ENCODE data around the gene MTMR6. TPM values are rescaled to one million over a fixed set of nuclear protein-coding genes. Genes with fewer than 3 reads are reported as not detected.

Gene MTMR6
- total RNA-seq, 2 experiments from 2014 or later: 6.4 to 17.3 TPM

GRCh38 chr13:25248071-25248470, 39.2 kb downstream of the MTMR6 start:
- no peaks in the 10 kb centered on the region for H3K9me2 ChIP-seq (ENCODE audit: insufficient read depth, low read length)
- ChIA-PET CTCF (ENCODE audit: unreplicated experiment) (no interaction called here), POLR2A (no interaction called here)
- H3K4me1 ChIP-seq (ENCODE audit: insufficient read depth, low read length, poor library complexity, severe bottlenecking): peaks cover 21% of the 10 kb centered on the region
- DNase-seq (ENCODE audit: low spot score): no peak
- TF ChIP-seq EZH2phosphoT487 (IDR thresholded peaks at IDR 0.05; ENCODE audit: borderline replicate concordance, low read depth, low read length) (no peak), CTCF (conservative IDR thresholded peaks at IDR 0.05; ENCODE audit: low read length) (no peak)
- no peak overlapping the region for H3K27ac ChIP-seq (ENCODE audit: low read depth, low read length, poor library complexity, severe bottlenecking)
- no peaks in the 10 kb centered on the region for H4K20me1 ChIP-seq (ENCODE audit: insufficient read depth, low read length)
- no peak overlapping the region for H3K4me3 ChIP-seq (ENCODE audit: low read depth, low read length, poor library complexity, severe bottlenecking)
- intact Hi-C loops (cut with micrococcal nuclease; ENCODE audit: unreplicated experiment): no loop called here
- no peaks in the 10 kb centered on the region for H3K79me2 ChIP-seq (ENCODE audit: insufficient read depth, low read depth, low read length)
- 0 out of 2 replicates have a peak overlapping the region, but pooled peaks have one; percentile 1 for H3K4me2 ChIP-seq (ENCODE audit: low read length)
- BruUV-seq (replicated peaks): no TSS peak
- H3K9me3 ChIP-seq (ENCODE audit: low read length): no peaks in the 10 kb centered on the region
- peaks cover 50% of the 10 kb centered on the region for H3K36me3 ChIP-seq (ENCODE audit: insufficient read depth, low read length)
- H2AFZ ChIP-seq (ENCODE audit: low read length): no peak overlapping the region

GRCh38 chr13:25247360-25247759, 39.9 kb downstream of the MTMR6 start:
- DNase-seq (ENCODE audit: low spot score): peak; percentile 15
- Histone ChIP-seq H3K36me3 (ENCODE audit: insufficient read depth, low read length) (peaks cover 43% of the 10 kb centered on the region), H3K9me3 (ENCODE audit: low read length) (no peaks in the 10 kb centered on the region), H3K27ac (ENCODE audit: low read depth, low read length, poor library complexity, severe bottlenecking) (peak overlapping the region; percentile 31), H3K9me2 (ENCODE audit: insufficient read depth, low read length) (no peaks in the 10 kb centered on the region), H2AFZ (ENCODE audit: low read length) (no peak overlapping the region), H3K4me2 (ENCODE audit: low read length) (peak overlapping the region; percentile 1; the same call in 1 of the 2 replicates), H4K20me1 (ENCODE audit: insufficient read depth, low read length) (no peaks in the 10 kb centered on the region), H3K79me2 (ENCODE audit: insufficient read depth, low read depth, low read length) (no peaks in the 10 kb centered on the region), H3K4me1 (ENCODE audit: insufficient read depth, low read length, poor library complexity, severe bottlenecking) (peaks cover 21% of the 10 kb centered on the region), H3K4me3 (ENCODE audit: low read depth, low read length, poor library complexity, severe bottlenecking) (no peak overlapping the region)
- intact Hi-C loops (cut with micrococcal nuclease; ENCODE audit: unreplicated experiment): no loop called here
- ChIA-PET POLR2A (no interaction called here), CTCF (ENCODE audit: unreplicated experiment) (no interaction called here)
- no peak for TF ChIP-seq CTCF (conservative IDR thresholded peaks at IDR 0.05; ENCODE audit: low read length)
- TF ChIP-seq EZH2phosphoT487 (IDR thresholded peaks at IDR 0.05; ENCODE audit: borderline replicate concordance, low read depth, low read length): no peak
- BruUV-seq (replicated peaks): no TSS peak

GRCh38 chr13:25244123-25244522, 43.2 kb downstream of the MTMR6 start:
- no peak overlapping the region for H3K4me3 ChIP-seq (ENCODE audit: low read depth, low read length, poor library complexity, severe bottlenecking)
- TF ChIP-seq CTCF (conservative IDR thresholded peaks at IDR 0.05; ENCODE audit: low read length) (no peak), EZH2phosphoT487 (IDR thresholded peaks at IDR 0.05; ENCODE audit: borderline replicate concordance, low read depth, low read length) (no peak)
- no TSS peak for BruUV-seq (replicated peaks)
- ChIA-PET POLR2A (no interaction called here), CTCF (ENCODE audit: unreplicated experiment) (no interaction called here)
- H3K9me2 ChIP-seq (ENCODE audit: insufficient read depth, low read length): no peaks in the 10 kb centered on the region
- H4K20me1 ChIP-seq (ENCODE audit: insufficient read depth, low read length): no peaks in the 10 kb centered on the region
- no peaks in the 10 kb centered on the region for H3K79me2 ChIP-seq (ENCODE audit: insufficient read depth, low read depth, low read length)
- no peak overlapping the region for H3K4me2 ChIP-seq (ENCODE audit: low read length)
- intact Hi-C loops (cut with micrococcal nuclease; ENCODE audit: unreplicated experiment): no loop called here
- peaks cover 21% of the 10 kb centered on the region for H3K4me1 ChIP-seq (ENCODE audit: insufficient read depth, low read length, poor library complexity, severe bottlenecking)
- H3K9me3 ChIP-seq (ENCODE audit: low read length): no peaks in the 10 kb centered on the region; the same call in 1 of the 2 replicates
- peaks cover 25% of the 10 kb centered on the region for H3K36me3 ChIP-seq (ENCODE audit: insufficient read depth, low read length)
- H2AFZ ChIP-seq (ENCODE audit: low read length): no peak overlapping the region
- H3K27ac ChIP-seq (ENCODE audit: low read depth, low read length, poor library complexity, severe bottlenecking): no peak overlapping the region
- no peak for DNase-seq (ENCODE audit: low spot score)
